NCI-H1092 (cell line): Measurements from ENCODE around the gene INTS7.
"Not testable (repeated sequence)": the region's sequence is repeated elsewhere in the genome, so short reads cannot be mapped to it uniquely, and the experiment has no call there.

Experiments
- DNase-seq: peaks from one replicate; lab custom pipeline; 2025; lab: John Stamatoyannopoulos, UW

Gene INTS7

GRCh38 chr1:211935448-211935970 lies 99.8 kb downstream of the INTS7 start:
- no peak for DNase-seq

GRCh38 chr1:211933946-211934714 lies 101.2 kb downstream of the INTS7 start:
- DNase-seq, result no peak

GRCh38 chr1:211932933-211933254 lies 102.5 kb downstream of the INTS7 start:
- no peak for DNase-seq

- DNase-seq, result no peak
These were observed 103.0 kb downstream of the INTS7 start for GRCh38 chr1:211932231-211932932.

- DNase-seq, result no peak
These were observed 105.7 kb downstream of the INTS7 start for GRCh38 chr1:211929683-211930082.

GRCh38 chr1:211928993-211929637 lies 106.2 kb downstream of the INTS7 start:
- DNase-seq, result no peak

GRCh38 chr1:211928290-211928801 lies 107.0 kb downstream of the INTS7 start:
- no peak for DNase-seq

- peak; percentile 51 for DNase-seq
These were observed 110.3 kb downstream of the INTS7 start for GRCh38 chr1:211925016-211925415.

- DNase-seq, result no peak
These were observed 111.1 kb downstream of the INTS7 start for GRCh38 chr1:211924256-211924655.

GRCh38 chr1:211923095-211923494 lies 112.3 kb downstream of the INTS7 start:
- no peak for DNase-seq

GRCh38 chr1:211921579-211922095 lies 113.7 kb downstream of the INTS7 start:
- no peak for DNase-seq

- no peak for DNase-seq
These were observed 114.6 kb downstream of the INTS7 start for GRCh38 chr1:211920602-211921226.

- DNase-seq, result no peak
These were observed 115.2 kb downstream of the INTS7 start for GRCh38 chr1:211920141-211920572.

GRCh38 chr1:211918843-211919414 lies 116.4 kb downstream of the INTS7 start:
- DNase-seq, result no peak

- DNase-seq, result not testable (repeated sequence)
These were observed 118.9 kb downstream of the INTS7 start for GRCh38 chr1:211916458-211916857.

GRCh38 chr1:211915924-211916323 lies 119.4 kb downstream of the INTS7 start:
- DNase-seq, result no peak

GRCh38 chr1:211912844-211913432 lies 122.4 kb downstream of the INTS7 start:
- DNase-seq, result no peak

- DNase-seq, result no peak
These were observed 123.3 kb downstream of the INTS7 start for GRCh38 chr1:211912038-211912437.

GRCh38 chr1:211910913-211911485 lies 124.4 kb downstream of the INTS7 start:
- no peak for DNase-seq

- no peak for DNase-seq
These were observed 125.1 kb downstream of the INTS7 start for GRCh38 chr1:211910113-211910884.
